GM21619 (cell line): ENCODE results near the gene CCDC13.
"Not testable (repeated sequence)": the region's sequence is repeated elsewhere in the genome, so short reads cannot be mapped to it uniquely, and the experiment has no call there.

ENCODE experiments used
- ATAC-seq: cut with Tn5 transposase; IDR thresholded peaks from one replicate; pipeline ENCODE4 v1.9.1; 2021; ENCODE audit not compliant: unreplicated experiment

The CCDC13 gene

GRCh38 chr3:42772670-42773408 is at the start of gene CCDC13:
CCDC13 (minus strand) TSS chr3:42773253; CDS start chr3:42758345, 14,908 bp downstream.
- ATAC-seq, result peak; percentile 99

GRCh38 chr3:42822828-42823227 is 49.8 kb upstream of the CCDC13 start:
- ATAC-seq, result no peak

- ATAC-seq, result no peak
Observed at GRCh38 chr3:42820746-42821051, 47.6 kb upstream of the CCDC13 start.

DNA sequence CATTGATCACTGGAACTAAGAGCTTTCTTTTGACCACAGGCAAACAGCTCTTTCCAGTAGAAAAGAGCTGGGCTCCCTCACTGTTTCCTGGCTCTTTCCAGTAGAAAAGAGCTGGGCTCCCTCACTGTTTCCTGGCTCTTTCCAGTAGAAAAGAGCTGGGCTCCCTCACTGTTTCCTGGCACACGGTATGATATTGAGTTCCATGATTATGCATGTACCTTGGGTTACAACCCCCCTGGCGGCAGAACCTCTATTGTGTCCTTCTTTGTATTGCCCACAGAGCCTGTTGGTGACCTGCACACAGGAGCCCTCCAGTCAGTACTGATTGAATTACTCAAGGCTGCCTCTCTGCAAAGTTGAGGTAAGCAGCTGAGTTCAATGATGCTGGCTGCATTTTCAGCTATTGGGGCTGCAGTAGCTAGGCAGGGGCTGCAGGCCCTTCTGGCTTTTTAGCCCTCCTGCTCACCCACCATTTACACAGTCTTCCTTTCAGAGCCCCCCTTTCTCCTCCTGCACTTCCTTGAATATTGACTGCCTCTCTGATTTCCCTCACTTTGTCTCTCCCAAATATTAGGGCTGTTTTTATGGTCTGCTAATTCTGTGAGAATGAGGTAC is 46.4 kb upstream of the CCDC13 start:
- no peak for ATAC-seq

DNA sequence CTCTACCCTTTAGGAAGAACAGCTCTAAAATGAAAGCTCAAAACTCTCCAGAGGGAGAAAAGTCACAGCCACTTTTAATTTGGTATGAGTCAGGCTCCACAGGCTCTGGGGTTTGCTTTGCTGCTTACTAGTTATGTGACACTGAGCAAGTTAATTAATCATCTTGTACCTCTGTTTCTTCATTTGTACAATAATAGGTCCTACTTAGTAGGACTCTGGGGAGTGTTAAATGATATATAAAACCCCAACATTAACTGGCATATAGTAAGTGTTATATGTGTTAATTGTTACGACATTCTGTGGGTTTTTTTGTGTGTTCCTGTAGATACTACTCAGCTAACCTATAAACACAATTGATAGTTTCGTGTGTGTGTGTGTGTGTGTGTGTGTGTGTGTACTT is 42.8 kb upstream of the CCDC13 start:
- ATAC-seq, result no peak

- no peak for ATAC-seq
Observed at GRCh38 chr3:42814914-42815507, 42.0 kb upstream of the CCDC13 start.

DNA sequence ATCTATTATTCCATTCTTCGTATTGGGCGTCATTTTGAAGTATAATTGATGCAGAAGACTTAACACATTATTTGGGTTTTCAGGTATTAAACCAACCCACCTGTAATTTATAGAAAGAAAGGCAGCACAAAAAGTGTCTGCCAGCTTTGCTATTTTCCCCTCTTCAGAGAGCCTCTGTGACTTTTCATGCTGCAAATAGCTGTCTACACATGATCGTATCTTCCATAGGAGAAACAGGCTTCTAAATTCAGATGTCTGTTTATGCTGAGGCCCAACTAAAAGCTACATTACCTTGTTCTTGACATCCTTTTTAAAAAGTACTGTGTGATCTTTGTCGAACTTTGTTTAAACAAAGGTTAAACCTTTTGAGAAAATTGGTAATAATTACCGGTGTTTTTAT is 41.2 kb upstream of the CCDC13 start:
- no peak for ATAC-seq

GRCh38 chr3:42811118-42811883 is 38.2 kb upstream of the CCDC13 start:
- not testable (repeated sequence) for ATAC-seq

DNA sequence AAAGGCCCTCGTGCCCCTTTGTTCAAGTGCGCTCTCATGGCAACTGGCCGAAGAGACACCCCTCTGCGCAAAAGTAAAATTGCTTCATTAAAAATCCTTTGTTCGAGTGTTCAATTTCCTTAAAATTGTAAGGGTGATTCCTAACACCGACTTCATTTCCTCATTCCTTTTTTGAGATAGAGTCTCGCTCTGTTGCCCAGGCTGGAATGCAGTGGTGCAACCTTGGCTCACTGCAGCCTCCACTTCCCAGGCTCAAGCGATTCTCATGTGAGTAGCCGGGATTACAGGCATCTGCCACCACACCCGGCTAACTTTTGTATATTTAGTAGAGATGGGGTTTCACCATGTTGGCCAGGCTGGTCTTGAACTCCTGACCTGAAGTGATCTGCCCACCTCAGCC is 37.7 kb upstream of the CCDC13 start:
- ATAC-seq, result not testable (repeated sequence)

- no peak for ATAC-seq
Observed at GRCh38 chr3:42809202-42809601, 36.1 kb upstream of the CCDC13 start, which contains the start of gene ACKR2. ACKR2 (plus strand) TSS chr3:42809445; CDS start chr3:42864503, 55,058 bp downstream.

GRCh38 chr3:42807929-42808328 is 34.9 kb upstream of the CCDC13 start:
- no peak for ATAC-seq

DNA sequence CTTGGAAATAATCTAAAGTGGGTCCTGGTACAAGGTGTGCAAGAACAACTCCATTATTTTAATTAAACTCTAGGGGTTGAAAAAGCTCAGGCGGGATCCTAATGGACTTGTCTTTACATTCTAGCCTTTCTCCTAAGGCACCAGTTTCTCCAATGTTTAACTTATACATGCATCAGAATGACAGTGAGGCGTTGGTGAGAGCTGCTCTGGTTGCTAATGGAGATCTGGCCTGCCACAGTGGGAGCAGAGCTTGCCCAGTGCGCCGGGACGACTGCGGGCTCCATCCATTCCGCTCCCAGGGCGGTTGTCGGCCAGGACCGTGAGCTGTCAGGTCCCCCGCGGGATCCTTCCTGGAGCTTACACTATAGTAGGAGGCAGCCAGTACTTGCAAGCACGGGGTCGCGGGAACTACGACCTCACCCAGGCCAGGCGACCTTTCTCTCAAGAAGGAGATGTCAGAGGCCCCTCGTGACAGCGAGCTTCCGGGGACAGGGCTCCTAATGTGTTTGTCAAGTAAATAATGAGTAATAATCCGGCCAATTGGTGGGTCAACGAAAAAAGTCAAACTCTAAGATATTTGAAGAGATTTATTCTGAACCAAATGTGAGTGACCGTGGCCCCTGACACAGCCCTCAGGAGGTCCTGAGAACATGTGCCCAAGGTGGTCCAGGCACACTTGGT is 32.2 kb upstream of the CCDC13 start:
- ATAC-seq, result no peak

- ATAC-seq, result peak; percentile 19
Observed at GRCh38 chr3:42804831-42805132, 31.7 kb upstream of the CCDC13 start.

- ATAC-seq, result peak; percentile 97
Observed at GRCh38 chr3:42804106-42804830, 31.2 kb upstream of the CCDC13 start, which contains the start of gene HIGD1A. HIGD1A (minus strand) TSS chr3:42804490; CDS start chr3:42794253, 10,237 bp downstream.

DNA sequence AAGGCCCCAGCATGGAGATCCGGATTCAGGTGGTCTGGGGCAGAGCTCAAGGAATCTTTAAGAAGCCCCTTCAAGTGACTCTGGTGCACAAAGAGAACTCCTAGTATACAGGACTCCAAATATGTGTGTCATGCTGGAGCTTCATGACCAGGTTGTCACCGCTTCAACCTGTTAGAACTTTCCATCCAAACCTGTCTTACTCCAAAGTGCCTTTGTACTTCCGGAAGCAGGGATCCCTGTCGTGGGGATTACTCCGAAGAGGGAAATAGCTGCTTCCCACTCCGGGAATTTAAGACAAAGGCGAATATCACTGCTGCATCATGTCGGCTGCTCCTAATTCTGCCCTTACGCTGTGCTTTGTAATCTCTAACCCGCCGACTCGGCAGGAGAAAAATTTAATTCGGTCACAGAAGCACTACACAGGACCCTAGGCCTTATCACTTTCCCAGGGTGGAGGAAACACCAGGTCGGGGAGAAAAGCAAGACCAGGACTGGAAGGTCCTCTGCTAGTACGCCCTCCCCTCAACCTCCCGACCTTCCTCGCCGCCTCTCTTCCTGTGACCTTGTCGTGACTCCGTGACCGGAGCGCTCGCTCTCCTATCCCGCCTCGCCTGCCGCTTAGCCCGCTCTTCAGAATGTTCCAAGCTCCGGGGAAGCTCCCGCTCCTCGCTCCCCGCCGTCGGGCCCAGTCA is 30.5 kb upstream of the CCDC13 start:
- ATAC-seq, result peak; percentile 25

GRCh38 chr3:42802876-42803413 is 29.9 kb upstream of the CCDC13 start:
- ATAC-seq, result no peak

GRCh38 chr3:42801784-42802183 is 28.7 kb upstream of the CCDC13 start:
- no peak for ATAC-seq

- ATAC-seq, result no peak
Observed at GRCh38 chr3:42801048-42801620, 28.1 kb upstream of the CCDC13 start.

DNA sequence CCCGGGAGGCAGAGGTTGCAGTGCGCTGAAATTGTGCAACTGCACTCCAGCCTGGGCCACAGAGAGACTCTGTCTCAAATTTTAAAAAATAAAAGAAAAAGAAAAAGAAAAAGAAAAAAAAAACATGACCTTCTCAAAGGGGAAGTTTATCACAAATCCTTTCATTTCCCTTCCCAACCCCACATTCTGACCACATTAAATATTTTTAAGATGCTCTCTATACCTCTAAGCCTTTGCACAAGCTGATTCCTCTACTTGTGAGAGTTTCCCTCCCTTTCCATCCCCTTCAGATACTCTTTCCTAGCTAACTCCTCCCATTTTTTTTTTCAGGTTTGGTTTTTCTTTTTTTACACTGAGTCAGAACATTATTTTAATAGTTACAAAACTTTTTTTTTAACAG is 27.2 kb upstream of the CCDC13 start:
- no peak for ATAC-seq
